GM19240 (cell line): Measurements from ENCODE around the gene PRKG1.
"Not testable (repeated sequence)": the region's sequence is repeated elsewhere in the genome, so short reads cannot be mapped to it uniquely, and the experiment has no call there.

ENCODE experiments used
- DNase-seq: peaks from one replicate; pipeline ENCODE4 v3.0.0; 2011; ENCODE audit warnings: low spot score; ENCODE audit not compliant: insufficient read length

Gene PRKG1

DNA sequence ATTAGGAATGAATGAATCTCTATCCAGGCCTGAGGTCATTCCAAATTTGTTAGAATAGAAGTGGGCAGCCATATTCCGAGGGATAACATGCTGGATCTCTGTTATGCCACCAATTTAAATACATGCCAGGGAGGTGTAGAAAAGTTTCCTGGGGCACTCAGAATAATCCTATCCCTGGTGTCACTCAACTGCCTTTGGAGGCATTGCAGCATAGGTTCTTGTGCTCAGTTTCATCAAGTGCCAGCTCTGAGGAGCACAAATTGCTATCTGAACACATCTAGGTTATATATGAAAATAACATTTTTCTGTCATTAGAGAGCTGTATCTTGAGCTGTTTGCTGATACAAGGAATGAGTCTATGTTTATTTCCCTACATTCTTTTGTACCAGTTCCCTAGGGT, 427.8 kb downstream of the PRKG1 start:
- no peak for DNase-seq

DNA sequence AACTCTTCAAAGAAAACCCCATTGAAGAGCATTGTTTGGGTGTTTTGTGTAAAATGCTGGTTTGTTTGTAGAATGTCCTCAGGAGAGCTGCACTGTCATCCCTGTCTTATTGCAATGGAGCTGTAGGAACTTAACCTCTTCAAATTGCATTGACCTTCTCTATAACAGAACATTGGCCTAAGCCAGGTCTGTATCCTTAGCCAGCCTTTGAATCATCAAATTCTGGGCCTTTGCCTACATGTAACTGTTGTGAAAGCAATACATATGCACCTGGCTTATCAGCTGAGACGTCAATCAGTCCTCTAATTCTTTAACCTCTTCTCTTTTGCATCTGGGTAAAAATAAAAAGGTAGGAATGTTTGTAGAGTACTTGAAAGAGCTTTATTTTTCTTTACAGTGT, 429.1 kb downstream of the PRKG1 start:
- DNase-seq: no peak

DNA sequence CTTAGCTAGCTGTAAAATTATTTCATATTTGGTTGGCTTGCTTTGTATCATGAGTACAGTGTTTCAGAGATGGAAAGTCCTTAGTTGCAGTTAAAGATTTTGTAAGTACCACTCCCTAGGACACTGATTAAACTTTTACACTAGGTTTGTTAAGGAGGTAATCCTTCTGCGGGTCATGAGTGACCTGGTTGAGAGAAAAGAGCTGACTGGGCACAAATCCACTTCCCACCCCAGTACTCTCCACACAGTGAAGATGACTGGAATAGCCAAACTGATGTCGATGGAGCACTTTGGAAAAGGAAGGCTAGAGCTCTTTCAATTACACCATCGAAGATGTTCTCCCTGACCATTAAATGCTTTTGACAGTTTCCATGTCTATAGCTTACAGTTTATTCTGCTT, 433.2 kb downstream of the PRKG1 start:
- DNase-seq: no peak

DNA sequence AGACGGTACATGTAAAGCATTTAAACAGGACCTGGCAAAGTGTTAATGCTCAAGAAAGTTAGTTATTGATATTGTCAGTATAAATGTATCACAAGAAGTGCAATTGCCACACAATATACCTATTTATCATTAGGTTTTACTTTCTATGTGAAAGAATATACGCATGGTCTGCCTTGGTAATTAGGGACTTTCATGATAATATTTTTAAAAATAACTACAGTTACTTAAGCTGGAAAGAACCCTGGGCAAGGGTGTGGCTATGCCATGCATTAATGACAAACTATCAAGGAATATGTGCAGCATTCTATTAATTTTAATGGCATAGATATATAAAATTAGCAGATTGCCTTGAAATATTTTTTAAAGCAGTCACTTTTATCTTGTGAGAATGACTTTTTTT, 433.9 kb downstream of the PRKG1 start:
- no peak for DNase-seq

DNA sequence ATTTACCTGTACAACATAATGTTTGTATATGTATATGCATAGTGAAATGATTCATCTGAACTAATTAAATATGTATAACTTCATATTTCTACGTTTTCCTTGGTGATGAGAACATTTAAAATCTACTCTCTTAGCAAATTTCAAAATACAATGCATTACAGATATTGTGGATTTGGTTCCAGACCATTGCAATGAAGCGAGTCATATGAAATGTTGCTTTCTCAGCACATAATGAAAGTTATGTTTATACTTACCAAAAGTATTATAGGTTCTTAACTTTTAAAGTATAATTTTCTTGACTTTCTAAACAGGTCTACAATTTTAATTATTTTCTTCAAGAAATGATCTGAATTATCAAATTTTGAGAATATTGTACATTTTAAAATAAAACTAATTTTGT, 435.9 kb downstream of the PRKG1 start:
- DNase-seq: no peak

DNA sequence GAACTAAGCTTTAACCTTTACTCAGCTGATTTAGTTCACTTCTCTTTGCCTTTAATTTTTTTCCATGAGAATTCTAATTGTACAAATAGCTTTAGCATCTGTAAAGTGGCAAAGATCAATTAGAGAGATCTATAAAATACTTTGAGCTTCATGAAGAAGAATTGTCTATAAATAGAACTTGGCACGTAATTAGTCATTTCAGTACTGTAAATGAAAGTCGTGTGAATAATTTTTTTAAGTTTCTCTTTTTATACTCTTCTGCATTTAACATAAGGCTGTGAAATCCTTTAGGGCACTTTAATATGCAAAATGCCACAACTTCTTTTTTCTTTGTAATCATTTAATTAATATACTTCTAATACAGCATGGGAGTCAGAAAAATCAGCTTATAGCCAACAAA, 447.3 kb downstream of the PRKG1 start:
- DNase-seq: no peak

DNA sequence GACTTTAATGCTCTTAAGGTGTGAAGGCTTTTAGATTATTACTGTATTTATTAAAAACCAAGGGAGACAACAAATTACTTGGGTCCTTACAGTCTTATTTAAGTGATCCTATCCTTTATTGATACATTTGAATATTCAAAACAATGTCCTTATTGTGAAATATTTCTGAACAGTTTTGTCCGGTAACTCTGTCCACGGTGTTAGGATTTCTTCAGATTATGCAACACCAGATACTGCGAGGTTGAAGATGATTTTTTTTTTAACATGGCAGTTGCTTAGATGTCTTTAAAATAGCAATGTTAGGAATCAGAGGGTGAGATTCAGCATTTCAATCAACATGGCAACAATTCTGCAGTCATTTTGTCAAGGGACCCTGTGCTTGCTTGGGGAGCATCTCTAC, 448.6 kb downstream of the PRKG1 start:
- no peak for DNase-seq

DNA sequence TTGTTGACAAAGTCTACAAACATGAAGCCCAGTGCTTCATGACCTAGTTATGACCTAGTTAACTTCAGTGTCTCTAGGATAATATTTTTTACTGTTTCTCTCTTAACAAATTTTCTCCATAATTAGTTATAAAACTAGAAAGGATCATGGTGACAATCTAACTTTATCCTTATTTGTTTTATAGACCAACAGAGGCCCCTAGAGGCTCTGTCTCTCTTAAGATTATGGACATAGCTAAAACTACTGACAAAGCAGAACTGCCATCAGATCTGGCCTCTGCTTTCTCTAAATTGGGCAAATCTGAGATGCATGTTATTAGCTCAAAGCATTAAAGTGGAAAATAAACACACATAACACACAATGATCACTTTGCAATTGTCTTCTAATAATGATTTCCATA, 449.2 kb downstream of the PRKG1 start:
- DNase-seq: no peak

DNA sequence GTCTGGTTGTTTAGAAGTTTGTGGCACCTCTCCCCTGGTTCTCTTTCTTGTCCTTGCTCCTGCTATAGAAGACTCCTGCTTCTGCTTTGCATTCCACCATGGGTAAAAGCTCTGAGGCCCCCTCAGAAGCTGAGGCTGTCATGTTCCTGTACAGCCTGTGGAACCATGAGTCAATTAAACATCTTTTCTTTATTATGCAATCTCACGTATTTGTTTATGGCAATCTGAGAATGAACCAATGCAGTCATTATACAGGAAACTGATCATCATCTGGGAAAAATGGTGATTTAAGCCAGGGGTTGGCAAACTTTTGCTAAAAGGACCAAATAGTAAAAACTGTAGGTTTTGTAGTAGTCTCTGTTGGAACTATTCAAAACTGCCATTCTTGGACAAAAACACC, 449.8 kb downstream of the PRKG1 start:
- DNase-seq: no peak

DNA sequence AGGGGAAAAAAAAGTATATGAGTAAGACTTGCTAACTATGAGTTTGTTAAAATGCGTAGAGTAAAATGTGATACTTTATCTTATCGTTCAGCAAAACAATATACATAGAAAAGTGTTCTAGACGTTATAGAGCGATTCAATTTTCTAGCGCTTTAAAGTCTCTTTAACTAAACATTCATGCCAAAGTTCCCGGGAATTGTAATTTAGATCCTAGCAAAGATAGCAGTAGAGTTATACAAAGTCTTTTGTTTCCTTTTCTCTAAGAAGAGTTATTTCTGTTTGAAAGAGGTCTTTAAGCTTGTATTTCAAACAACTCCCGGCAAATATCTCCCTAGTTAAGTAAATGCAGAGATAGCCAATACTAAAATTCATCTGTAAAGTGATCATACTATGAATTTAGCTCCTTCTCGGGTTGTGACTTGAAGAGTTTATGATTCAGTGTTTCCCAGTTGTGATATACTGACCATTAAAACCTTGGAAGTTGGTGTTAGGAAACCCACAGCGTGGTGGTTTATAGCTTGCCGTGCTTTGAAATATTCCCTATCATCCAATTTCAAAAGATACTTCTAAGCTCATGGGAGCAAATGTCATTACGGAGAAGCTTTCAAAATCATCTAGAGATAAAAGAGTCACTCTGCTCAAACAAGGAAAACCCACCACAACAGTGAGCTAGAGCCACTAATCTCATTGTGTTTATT, 453.4 kb downstream of the PRKG1 start:
- DNase-seq: no peak

DNA sequence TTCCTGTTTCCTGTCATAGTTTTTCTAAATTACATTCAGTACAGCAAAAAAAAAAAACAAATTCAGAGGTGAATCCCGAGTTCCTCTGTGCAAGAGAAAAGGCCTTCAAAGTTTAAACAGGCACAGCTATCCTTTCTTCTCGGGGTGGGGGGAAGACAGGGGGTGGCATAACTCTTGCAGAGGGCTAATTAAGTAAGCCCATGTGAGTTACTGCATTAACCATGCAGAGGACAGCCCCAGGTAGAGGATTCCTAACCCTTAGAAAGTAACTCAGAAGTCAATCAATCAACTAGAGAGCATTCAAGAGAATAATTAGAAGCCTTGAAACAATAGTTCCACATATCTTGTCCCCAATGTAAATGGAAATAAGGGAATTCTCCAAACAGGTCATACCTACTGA, 454.2 kb downstream of the PRKG1 start:
- DNase-seq: no peak

DNA sequence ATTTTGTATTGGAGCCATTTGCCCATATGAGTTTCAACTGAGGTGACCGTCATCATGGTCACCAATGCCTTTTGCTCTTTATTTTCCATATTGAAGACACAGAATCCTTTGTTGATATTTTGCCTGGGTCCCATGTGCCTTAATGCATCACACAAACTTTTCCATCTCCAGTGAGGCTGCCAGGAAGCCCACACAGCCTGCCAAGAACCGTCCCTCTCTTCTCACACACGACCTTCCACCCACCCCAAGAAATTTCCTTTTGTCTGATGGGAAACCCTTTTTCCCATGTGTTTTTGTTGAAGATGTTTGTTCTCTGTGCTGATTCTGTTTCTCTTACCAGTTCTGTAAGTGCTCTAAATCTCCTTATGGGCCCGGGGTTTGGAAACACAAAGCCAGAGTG, 456.3 kb downstream of the PRKG1 start:
- no peak for DNase-seq

DNA sequence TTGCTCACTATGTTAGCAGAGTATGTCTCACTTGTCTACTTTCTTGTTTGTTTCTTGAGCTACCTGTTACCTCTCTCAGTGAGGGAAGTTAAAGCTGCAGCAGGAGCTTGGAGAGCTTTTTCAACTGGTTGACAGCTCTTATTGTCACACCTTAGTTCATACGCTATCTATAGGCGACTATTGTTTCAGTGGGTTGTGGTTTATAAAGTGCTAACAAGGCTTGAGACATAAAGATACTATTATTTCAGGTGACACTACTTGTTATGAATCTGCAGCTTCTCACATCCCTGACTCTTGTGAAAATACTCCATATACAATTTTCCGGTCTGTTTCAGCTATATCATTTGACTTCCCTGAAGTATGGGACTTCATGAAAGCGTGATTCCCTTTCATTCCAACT, 457.8 kb downstream of the PRKG1 start:
- DNase-seq: no peak

DNA sequence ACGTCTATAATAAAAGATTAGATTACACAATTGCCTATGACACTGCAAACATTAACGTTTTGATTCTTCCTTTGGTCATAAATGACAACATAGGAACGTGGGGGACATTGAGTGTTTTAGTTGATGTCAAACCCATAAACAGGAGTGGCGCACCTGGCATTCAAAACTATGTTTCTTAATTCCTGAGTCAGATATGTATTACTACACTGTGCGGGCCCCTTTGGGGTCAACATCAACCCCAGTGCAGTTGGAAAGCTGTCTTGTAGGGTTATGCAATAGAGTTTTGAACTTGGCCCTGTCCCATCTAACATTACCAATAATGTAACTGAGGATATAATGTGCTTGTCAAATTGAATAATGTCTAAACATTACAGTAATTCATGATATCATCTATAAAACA, 468.6 kb downstream of the PRKG1 start:
- no peak for DNase-seq

DNA sequence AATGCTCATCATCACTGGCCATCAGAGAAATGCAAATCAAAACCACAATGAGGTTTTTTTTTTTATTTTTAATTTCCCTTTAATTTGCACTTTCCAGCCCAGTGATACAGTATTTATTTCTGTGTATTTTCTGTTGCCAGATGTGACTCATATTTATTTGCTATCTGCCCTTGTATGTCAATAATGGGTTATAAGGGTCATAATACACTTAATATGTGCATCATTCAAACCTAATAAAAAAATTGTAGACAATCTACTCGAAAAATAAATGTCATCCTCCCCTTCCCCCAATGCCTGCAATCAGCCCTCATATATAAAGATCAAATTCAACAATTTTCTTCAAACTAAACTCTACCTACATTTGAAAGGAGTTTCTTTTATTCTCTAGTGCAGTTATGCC, 470.6 kb downstream of the PRKG1 start:
- DNase-seq: no peak

DNA sequence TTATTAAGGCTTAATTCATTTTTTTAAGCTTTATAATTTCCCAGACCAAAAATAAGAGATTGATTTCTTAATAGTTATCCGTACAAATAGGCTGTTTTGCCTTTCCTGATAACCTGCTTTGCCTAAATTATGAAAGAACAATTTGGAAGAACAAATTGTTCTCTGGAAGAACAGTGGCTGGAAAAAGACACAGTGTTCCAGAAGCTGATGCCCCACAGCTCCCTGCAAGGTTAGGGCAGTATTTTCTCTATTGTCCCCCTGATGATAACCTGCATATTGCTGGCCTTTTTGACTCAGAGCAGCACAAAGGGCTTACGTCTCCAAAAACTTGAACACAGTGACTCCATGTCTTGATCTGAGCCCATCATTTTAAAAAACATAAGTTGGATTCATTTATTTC, 473.7 kb downstream of the PRKG1 start:
- no peak for DNase-seq

DNA sequence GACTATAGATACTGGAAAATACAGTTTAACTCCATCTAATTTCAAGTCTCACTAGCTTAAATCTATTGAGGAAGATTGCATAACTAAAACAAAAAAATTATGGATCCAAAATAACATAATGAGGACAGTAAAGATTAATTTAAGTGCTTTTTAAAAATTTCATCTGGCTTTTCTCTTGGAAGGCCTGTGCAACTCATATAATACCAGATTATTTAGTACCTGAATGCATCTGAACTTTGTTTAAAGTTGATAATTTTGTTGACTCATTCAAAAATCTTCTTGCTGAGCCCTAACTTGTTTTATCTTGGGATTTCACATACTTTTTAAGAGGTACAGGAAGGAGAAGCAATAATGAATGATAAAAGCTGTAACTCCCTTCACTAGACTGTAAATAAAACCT, 478.6 kb downstream of the PRKG1 start:
- DNase-seq: no peak

DNA sequence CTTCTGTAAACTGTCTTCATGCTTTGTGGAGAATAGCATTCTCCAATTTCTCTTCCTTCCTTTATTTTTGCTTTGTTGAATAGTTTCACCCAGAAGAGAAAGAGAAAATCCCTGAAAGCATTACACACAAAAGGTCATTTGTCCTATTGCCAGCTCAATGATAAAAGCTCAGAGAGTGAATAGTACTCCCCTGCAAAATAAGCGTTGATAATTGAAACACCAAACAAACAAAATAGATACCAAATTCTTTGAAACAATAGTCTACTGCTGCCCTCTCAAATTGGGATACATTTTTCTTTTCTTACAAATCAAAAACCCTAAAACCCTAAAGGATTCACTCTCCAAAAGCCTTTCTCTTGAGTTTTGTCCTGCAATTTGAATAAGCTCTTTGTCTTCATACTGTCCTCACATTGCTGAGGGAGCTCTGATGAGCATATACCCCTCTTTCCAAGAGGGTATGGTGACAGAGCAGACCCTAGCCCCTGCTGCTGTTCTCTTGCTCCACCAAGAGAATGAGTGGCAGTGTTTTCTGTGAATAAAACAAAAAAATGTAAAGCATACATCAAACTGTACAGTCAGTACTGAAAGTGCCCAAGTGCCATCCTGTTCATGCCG, 490.7 kb downstream of the PRKG1 start:
- no peak for DNase-seq

DNA sequence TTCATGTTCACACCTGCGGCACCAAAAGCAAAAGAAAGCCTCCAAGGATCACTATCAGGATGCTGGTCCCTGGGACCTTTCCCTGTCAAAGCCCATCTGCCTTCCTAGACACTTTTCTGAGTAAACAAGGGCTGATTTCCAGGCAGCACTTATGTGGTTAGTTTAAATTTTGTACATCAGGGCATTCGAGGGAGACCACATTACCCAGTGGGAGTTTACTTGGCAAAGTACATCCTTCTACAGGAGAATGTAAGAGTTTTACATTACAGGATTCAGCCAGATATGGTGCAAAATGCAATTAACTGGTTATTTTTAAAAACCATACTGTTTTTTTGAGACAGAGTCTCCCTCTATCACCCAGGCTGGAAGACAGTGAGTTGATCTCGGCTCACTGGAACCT, 493.0 kb downstream of the PRKG1 start:
- DNase-seq: no peak

DNA sequence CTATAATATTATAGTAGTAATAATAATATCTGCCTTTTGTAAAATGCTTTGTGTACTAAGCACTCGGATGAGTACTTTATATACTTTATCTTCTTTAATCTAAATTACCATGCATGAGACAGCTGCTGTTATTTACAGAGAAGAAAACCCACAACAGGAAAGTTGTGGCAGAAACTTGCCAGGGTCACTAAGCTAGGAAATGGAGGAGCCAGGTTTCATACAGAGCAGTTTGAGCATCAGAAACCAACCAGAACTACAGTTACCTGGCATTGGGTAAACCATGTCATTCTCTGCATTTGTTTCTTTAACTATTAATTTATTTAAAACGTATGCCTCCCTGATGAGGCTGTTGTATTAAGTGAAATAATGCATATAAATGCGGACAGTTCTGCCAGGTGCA, 495.2 kb downstream of the PRKG1 start:
- no peak for DNase-seq

DNA sequence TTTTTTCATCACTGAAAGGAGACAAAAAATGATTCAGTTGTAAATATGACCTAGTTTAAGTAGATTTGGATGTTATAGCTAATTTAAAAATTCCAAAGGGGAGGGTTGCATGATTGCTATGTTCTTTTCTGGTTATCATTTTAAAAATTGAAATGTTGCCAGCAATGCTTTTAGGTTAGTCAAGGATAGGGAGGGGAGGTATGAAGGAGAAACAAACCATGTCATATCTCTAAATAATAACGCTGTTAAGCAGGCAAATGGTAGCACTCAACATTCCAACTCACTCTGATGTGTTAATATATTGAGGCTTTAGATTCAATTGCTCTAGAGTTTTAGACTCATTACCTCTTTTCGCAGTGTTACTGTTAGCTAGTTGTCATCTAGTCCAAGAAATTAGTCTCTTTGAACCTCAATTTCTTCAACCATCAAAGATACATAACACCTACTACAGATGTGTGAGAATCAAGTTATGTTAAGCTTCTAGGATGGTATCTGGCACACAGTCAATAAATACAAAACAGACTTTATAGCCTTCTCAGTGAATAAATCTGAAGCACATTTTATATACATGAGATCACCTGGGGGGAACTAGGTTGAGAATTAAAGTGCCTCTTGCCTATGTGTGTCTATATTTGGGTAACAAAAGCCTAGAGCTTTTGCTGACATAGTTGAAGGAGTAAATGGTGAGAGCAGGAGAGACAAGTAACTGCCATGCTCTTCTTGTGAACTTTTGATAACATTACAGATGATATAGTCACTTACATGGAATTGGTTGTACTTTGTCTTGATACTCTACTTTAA, 500.2 kb downstream of the PRKG1 start:
- no peak for DNase-seq

DNA sequence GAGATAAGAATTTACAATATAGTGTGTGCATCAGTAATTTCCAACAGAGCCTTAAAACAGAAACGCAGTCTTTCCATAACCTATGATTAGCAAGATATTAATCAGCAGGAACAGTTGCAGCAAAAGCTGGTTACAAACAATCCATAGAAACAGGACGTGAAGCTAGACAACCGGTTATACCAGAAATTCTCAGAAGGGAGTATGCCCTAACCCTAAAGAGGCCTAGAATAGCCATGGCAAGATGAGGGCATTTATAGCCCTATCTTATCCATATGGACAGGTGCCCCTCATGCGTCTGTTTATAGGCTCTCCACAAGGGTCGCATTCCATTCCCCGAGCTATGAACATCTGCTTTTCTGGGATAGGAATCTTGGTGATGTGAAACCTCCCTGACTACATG, 506.9 kb downstream of the PRKG1 start:
- DNase-seq: not testable (repeated sequence)

DNA sequence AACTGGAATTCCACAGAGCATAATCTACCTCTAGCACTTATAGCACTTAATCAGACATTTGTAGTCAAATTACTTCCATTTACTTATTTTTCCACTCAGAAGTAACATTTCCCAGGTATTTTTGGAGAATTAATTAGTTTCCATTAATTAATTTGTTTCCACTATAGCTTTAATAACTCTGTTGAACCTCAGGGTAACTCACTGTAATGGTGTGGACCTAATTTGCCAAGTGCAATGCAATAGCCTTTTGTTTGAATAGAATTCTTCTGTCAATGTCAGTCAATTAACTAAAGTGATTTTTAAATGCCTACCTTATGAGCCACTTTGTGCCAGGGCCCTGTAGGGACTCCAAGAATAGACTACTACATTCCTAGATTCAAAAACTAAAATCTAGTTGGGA, 509.7 kb downstream of the PRKG1 start:
- no peak for DNase-seq
